Common myeloid progenitor, CD34-positive (primary cell): ENCODE measurements around the gene SNAP23.
"Not testable (repeated sequence)": the region's sequence is repeated elsewhere in the genome, so short reads cannot be mapped to it uniquely, and the experiment has no call there.

ENCODE experiments used
- CTCF ChIA-PET: fragments of 350-600 bp; sonication (Branson Sonifier 250); formaldehyde crosslinking; loops from one replicate; lab custom pipeline; 2021; ENCODE audit warnings: antibody characterized with exemption; lab: Charles Lee
- POLR2A ChIA-PET: fragments of 350-600 bp; sonication (Branson Sonifier 250); formaldehyde crosslinking; loops from one replicate; lab custom pipeline; 2021; ENCODE audit warnings: antibody characterized with exemption; lab: Charles Lee
- DNase-seq, 3 donors: peaks; one replicate each; pipeline versions ENCODE4 v3.0.0 to v3.0.0-alpha.2; 2013
- H3K27ac ChIP-seq, 2 experiments: 1 replicate in 1 of 2; 2 replicates in 1 of 2; pipeline ENCODE4 v1.7.0; 2013; ENCODE audit warnings: inconsistent platforms in 2 of 2, low read length in 2 of 2, mild to moderate bottlenecking in 2 of 2, low read depth in 1 of 2, moderate library complexity in 1 of 2; ENCODE audit not compliant: severe bottlenecking in 2 of 2, insufficient read depth in 1 of 2, poor library complexity in 1 of 2
- H3K27me3 ChIP-seq, 5 experiments: replicated peaks in 2 of 5; 1 replicate in 3 of 5; 2 replicates in 2 of 5; pipeline versions ENCODE4 v1.6.1 to v1.7.0; 2013; ENCODE audit warnings: low read length in 4 of 5, mild to moderate bottlenecking in 2 of 5, moderate library complexity in 2 of 5, inconsistent platforms in 1 of 5; ENCODE audit not compliant: insufficient read depth in 5 of 5, control insufficient read depth in 4 of 5
- H3K36me3 ChIP-seq, 4 experiments: 1 replicate in 2 of 4; 2 replicates in 2 of 4; pipeline versions ENCODE4 v1.6.1 to v1.7.0; 2013; ENCODE audit warnings: low read length in 3 of 4, control low read depth in 1 of 4, mild to moderate bottlenecking in 1 of 4; ENCODE audit not compliant: control insufficient read depth in 4 of 4, insufficient read depth in 4 of 4
- H3K4me1 ChIP-seq, 4 experiments: 1 replicate in 3 of 4; 2 replicates in 1 of 4; pipeline versions ENCODE4 v1.6.1 to v1.7.1; 2013; ENCODE audit warnings: low read length in 3 of 4, mild to moderate bottlenecking in 3 of 4, control low read depth in 1 of 4, inconsistent platforms in 1 of 4, moderate library complexity in 1 of 4; ENCODE audit not compliant: control insufficient read depth in 4 of 4, insufficient read depth in 4 of 4; ENCODE audit errors: control extremely low read depth in 1 of 4
- H3K4me3 ChIP-seq, 7 experiments: 1 replicate in 4 of 7; 2 replicates in 3 of 7; pipeline versions ENCODE4 v1.5.1 to v1.7.0; 2013; ENCODE audit warnings: mild to moderate bottlenecking in 7 of 7, low read length in 6 of 7, moderate library complexity in 6 of 7, inconsistent platforms in 2 of 7, low read depth in 2 of 7, control low read depth in 1 of 7; ENCODE audit not compliant: insufficient read depth in 4 of 7, control insufficient read depth in 1 of 7; ENCODE audit errors: extremely low read depth in 1 of 7
- H3K9me3 ChIP-seq, 5 experiments: 1 replicate in 4 of 5; 2 replicates in 1 of 5; pipeline versions ENCODE4 v1.6.1 to v1.7.1; 2013; ENCODE audit warnings: low read length in 4 of 5, mild to moderate bottlenecking in 2 of 5, inconsistent platforms in 1 of 5, low read depth in 1 of 5, moderate library complexity in 1 of 5; ENCODE audit not compliant: control insufficient read depth in 4 of 5, insufficient read depth in 2 of 5; ENCODE audit errors: control extremely low read depth in 1 of 5
- WGBS: methylation state at CpG from one replicate; pipeline ENCODE4 v1.1.5; 2013; ENCODE audit not compliant: insufficient coverage; 5-methylcytosine and 5-hydroxymethylcytosine counted together

Gene SNAP23

DNA sequence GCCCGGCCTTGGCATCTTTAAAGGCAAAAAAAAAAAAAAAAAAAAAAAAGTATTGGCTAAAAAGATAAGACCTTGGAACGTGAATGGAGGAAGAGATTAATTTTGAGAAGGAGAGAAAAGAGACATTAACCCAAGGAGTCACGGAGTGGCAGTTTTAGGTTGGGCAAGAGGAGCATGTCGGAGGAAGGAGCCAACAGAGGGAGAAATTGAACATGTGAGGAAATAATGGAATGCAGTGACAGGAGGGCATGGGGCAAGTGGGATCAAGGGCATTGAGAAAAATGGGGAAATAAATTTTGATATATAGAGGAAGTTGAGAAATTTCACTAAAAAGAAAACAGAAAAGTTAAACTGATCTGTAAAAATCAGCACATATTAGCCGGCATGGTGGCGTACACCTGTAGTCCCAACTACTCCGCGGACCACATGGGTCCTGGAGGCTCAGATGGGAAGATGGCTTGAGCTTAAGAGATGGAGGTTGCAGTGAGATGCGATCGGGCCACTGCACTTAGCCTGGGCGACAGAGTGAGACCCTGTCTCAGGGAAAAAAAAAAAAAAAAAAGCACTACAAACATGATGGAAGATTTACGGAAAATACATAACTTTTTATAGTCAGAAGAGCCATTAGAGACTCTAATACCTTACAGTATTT lies 54.4 kb downstream of the SNAP23 start:
- Histone ChIP-seq H3K9me3 (no peaks in the 10 kb centered on the region), H3K36me3 (peaks cover under 1 to 10% (median 6%) of the 10 kb centered on the region in 4 experiments), H3K27ac (peak overlapping the region; percentile 15 to 95), H3K4me3 (peak overlapping the region; percentile 10 to 99 (median 97)), H3K27me3 (no peaks in the 10 kb centered on the region), H3K4me1 (peaks cover 15 to 47% (median 32%) of the 10 kb centered on the region in 4 experiments)
- 50% methylated on average over 6 of the region's 12 CpGs for WGBS
- POLR2A ChIA-PET = interaction anchor here (0.6 to 2.5 kb wide), 3 partner anchors 25 to 217 kb away, joined by 3 to 12 read pairs (median 4); partner anchors contain the start of gene STARD9
- peak; percentile 23 to 39 (median 28) for DNase-seq
- CTCF ChIA-PET = interaction anchor here (1.2 to 2.0 kb wide), 2 partner anchors 58 to 100 kb away, joined by 3 to 4 read pairs; no protein-coding TSS in a partner anchor

DNA sequence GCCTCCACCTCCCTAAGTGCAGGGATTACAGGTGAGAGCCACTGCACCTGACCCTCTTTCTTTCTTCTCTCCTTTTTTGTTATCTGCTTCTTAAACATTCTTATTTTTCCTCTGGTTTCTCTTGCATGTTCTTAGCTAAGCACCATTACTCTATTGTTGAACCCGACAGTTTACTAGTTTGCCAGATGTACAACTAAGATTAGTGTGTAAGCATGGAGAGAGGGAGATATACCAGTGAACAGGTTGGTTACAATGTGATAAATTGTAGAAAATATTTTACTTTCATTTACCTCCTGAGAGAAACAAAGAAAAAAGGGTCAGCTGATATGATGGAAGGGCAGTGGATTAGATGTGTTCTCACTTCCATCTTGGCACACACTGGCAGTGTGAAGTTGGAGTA lies 58.1 kb downstream of the SNAP23 start:
- no peaks in the 10 kb centered on the region for H3K27me3 ChIP-seq
- WGBS = no CpG with 5 or more reads among the region's 1 CpG
- no peak overlapping the region for H3K27ac ChIP-seq
- ChIA-PET POLR2A (interaction anchor here (0.6 kb wide), 1 partner anchor 402 kb away, joined by 3 read pairs; no protein-coding TSS in a partner anchor), CTCF (interaction anchor here (1.3 to 2.5 kb wide), 4 partner anchors 9 to 67 kb away, joined by 3 to 6 read pairs (median 5); no protein-coding TSS in a partner anchor)
- H3K9me3 ChIP-seq = no peaks in the 10 kb centered on the region
- H3K4me1 ChIP-seq = peaks cover 2 to 16% (median 13%) of the 10 kb centered on the region in 4 experiments
- H3K4me3 ChIP-seq = no peak overlapping the region
- DNase-seq = peak in 2 of 3 donors; percentile 8 to 33
- peaks cover 1 to 9% (median 6%) of the 10 kb centered on the region in 4 experiments for H3K36me3 ChIP-seq

DNA sequence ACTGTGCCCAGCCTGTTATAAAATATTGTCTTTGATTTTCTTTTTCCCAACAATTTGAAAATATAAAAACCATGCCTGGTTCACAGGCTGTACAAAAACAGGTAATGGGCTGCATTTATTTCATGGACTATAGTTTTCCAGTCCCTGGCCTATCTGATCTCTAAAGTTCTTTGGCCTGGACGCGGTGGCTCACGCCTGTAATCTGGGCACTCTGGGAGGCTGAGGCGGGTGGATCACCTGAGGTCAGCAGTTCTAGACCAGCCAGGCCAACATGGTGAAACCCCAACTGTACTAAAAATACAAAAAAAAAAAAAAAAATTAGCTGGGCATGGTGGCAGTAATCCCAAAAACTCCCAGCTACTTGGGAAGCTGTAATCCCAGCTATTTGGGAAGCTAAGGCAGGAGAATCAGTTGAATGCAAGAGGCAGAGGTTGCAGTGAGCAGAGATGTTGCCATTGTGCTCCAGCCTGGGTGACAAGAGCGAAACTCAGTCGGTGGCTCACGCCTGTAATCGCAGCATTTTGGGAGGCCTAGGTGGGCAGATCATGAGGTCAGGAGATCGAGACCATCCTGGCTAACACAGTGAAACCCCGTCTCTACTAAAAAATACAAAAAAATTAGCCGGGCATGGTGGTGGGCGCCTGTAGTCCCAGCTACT lies 61.2 kb downstream of the SNAP23 start:
- H3K36me3 ChIP-seq = peaks cover 13 to 33% (median 22%) of the 10 kb centered on the region in 4 experiments
- DNase-seq = peak in 1 of 3 donors; percentile 50
- H3K9me3 ChIP-seq, H3K4me1 ChIP-seq, H3K27me3 ChIP-seq, H3K27ac ChIP-seq, H3K4me3 ChIP-seq: not testable (repeated sequence)
- 100% methylated on average over 4 of the region's 12 CpGs for WGBS
- ChIA-PET CTCF (interaction anchor here (1.0 kb wide), 1 partner anchor 14 kb away, joined by 3 read pairs; no protein-coding TSS in a partner anchor), POLR2A (interaction anchor here (0.7 kb wide), 1 partner anchor 11 kb away, joined by 3 read pairs; no protein-coding TSS in a partner anchor)

DNA sequence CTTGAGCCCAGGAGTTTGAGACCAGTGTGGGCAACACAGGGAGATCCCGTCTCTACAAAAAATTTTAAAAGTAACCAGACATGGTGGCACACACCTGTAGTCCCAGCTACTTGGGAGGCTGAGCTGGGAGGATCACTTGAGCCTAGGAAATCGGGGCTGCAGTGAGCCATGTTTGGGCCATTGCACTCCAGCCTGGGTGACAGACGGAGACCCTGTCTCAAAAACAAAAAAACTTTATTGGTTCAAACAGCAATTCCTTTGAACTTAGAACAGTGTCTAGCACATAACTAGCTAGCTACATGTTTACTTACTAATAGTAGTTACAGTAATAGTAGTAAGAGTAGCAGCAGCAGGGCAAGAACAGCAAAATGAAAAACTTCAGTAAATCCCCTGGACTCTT lies 63.3 kb downstream of the SNAP23 start:
- Histone ChIP-seq H3K27me3 (no peaks in the 10 kb centered on the region), H3K27ac (no peak overlapping the region), H3K4me3 (no peak overlapping the region), H3K36me3 (peaks cover 11 to 41% (median 36%) of the 10 kb centered on the region in 4 experiments), H3K4me1 (peaks cover 0 to under 1% (median 0%) of the 10 kb centered on the region in 4 experiments), H3K9me3 (no peaks in the 10 kb centered on the region)
- no peak for DNase-seq
- POLR2A ChIA-PET = interaction anchor here (1.3 kb wide), 1 partner anchor 11 kb away, joined by 4 read pairs; no protein-coding TSS in a partner anchor
- WGBS = 100% methylated on average over 1 of the region's 3 CpGs
- CTCF ChIA-PET = interaction anchor here (2.5 kb wide), 1 partner anchor 14 kb away, joined by 8 read pairs; no protein-coding TSS in a partner anchor

DNA sequence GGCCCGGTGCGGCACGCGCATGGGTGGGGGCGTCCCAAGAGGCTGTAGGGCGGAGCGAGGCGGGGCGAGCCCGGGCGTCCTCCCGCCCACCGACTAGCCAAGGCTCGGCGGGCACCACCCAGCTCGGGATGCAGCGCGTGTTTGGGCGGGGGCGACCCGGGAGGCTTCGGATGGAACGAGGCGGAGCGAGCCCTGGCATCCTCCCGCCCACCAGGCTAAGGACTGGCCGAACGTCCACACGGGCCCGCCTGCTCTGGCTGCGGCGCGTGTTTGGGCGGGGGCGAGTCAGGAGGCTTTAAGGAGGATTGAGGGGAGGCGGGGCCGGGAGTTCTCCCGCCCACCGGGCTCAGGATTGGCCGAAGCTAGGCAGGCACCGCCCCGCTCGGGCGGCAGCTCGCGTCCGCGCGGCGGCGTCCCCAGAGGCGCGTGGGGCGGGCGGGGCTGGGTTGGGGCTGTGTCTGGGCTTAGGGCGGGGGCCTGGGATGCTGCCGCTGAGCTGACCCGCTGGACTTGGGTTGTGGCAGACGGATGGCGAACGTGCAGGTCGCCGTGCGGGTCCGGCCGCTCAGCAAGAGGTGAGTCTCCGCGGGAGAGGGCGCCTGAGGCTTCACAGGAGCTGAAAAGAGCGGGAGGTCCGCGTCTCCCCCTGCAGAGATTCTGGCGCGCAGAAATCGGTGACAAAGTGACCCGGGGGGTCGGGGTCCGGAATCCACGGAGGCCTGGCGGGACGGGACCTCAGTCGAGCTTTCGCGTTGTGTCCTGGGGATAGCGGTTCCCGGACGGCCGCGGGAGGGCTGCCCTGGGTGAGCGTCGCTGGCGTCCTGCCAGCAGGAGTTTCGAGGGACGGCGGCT lies 80.0 kb downstream of the SNAP23 start, which contains the start of gene STARD9:
Gene STARD9, plus strand, starts transcription at position 419 of the 852 bp plus-strand sequence. Its CDS starts 110 bp downstream, at position 529.
- Histone ChIP-seq H3K27ac (peak within 1 kb of the TSS in 1 of 2 experiments; percentile 64), H3K36me3 (no peaks in the 10 kb centered on the region), H3K4me1 (peaks cover 10 to 51% (median 38%) of the 10 kb centered on the region in 4 experiments), H3K9me3 (no peaks in the 10 kb centered on the region), H3K4me3 (peak within 1 kb of the TSS; percentile 67 to 91 (median 83)), H3K27me3 (no peaks in the 10 kb centered on the region)
- ChIA-PET CTCF (interaction anchor here (0.8 to 3.4 kb wide), 7 partner anchors 9 to 33 kb away, joined by 3 to 14 read pairs (median 5); no protein-coding TSS in a partner anchor), POLR2A (interaction anchor here (0.5 to 2.7 kb wide), 6 partner anchors 9 to 32 kb away, joined by 3 to 12 read pairs (median 6); partner anchors contain the start of genes HAUS2 and LRRC57)
- 0% methylated on average over 79 of the region's 95 CpGs for WGBS
- peak; percentile 96 to 99 (median 98) for DNase-seq

DNA sequence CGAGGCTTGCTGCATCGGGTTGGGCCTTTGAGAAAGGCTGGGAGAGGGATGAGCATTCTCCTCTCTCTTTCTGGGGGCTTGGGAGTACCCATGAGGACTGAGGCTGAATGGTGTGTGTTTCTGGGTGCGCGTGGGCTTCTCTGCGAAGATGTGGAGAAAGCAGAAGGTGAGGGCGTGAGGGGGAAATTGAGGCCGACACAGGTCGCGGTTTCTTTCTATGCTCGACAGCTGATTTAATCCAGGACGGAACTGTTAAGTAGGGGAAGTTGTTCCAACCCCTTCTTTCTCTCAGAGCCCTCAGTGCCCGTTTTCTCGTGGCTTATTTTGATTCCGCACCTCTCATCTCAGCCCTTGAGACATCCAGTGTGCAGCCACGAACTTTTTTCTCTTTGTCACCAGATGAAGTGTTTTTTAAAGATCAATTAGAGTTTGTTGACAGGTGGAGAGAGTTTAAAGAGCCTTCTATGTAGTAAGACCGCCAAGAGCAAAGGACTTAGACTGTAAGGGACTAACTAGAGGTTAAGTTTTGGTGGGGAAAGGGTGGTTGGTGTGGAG lies 80.7 kb downstream of the SNAP23 start:
- ChIA-PET POLR2A (interaction anchor here (1.2 to 2.7 kb wide), 3 partner anchors 12 to 32 kb away, joined by 7 to 12 read pairs (median 11); partner anchors contain the start of genes HAUS2 and LRRC57), CTCF (interaction anchor here (0.8 to 3.4 kb wide), 8 partner anchors 8 to 33 kb away, joined by 3 to 14 read pairs (median 4); no protein-coding TSS in a partner anchor)
- DNase-seq = no peak
- Histone ChIP-seq H3K9me3 (no peaks in the 10 kb centered on the region), H3K4me3 (peak overlapping the region; percentile 67 to 91 (median 83)), H3K27me3 (no peaks in the 10 kb centered on the region), H3K4me1 (peaks cover 10 to 58% (median 43%) of the 10 kb centered on the region in 4 experiments), H3K27ac (peak overlapping the region in 1 of 2 experiments; percentile 64), H3K36me3 (no peaks in the 10 kb centered on the region)
- WGBS = 10% methylated on average over 9 of the region's 16 CpGs
